ENCODE data around the gene RASGEF1C.

The RASGEF1C gene

DNA sequence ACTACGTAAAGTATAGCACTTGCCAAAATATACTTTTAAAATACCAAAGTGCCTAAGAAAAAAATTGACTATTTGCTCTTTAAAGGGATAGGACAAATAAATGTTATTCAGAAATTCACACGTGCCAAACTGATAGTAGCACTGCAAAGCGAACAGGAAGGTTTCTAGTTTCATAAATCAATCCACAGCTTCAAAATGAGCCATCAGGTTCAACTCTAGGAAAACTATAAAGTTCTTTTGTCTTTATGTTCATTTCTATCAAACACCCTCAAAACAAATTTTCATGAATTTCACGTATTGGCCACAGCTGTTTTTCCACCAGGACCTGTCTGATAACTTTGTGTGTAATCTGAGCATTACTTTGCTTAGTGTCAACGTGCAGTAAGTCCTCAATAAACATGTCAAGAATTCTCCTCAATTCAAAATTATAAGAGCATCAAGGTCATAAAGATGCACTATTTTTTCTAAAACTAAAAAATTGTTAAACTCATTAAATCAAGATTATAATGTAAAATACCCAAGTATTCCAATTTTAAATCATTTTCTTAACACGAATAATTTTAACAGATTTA, 140.4 kb downstream of the RASGEF1C start:
- DNase-seq (ENCODE audit: extremely low read depth, low read depth) = no peak
- TF ChIP-seq, protein P1, sequence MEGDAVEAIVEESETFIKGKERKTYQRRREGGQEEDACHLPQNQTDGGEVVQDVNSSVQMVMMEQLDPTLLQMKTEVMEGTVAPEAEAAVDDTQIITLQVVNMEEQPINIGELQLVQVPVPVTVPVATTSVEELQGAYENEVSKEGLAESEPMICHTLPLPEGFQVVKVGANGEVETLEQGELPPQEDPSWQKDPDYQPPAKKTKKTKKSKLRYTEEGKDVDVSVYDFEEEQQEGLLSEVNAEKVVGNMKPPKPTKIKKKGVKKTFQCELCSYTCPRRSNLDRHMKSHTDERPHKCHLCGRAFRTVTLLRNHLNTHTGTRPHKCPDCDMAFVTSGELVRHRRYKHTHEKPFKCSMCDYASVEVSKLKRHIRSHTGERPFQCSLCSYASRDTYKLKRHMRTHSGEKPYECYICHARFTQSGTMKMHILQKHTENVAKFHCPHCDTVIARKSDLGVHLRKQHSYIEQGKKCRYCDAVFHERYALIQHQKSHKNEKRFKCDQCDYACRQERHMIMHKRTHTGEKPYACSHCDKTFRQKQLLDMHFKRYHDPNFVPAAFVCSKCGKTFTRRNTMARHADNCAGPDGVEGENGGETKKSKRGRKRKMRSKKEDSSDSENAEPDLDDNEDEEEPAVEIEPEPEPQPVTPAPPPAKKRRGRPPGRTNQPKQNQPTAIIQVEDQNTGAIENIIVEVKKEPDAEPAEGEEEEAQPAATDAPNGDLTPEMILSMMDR (IDR thresholded peaks at IDR 0.05; ENCODE audit: low read depth, low read length) = no peak

DNA sequence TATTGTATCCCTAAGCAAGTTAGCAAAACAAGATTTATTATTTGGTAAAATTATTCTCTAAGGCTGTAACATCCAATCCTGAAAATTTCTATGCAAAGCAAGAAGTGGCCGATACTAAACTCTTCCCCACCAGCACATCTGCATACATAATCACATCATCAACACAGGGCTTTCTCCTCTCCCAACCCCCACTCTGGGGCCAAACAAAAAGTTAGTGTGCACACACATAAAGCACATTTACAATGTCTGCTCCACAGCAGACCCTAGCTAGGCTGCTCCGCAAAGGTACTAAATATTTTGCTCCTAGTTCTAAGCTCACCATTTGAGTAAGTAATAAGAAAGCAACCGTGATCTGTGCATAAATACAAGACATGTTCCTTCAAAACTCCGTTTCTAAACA, 141.0 kb downstream of the RASGEF1C start:
- no peak for DNase-seq (ENCODE audit: extremely low read depth, low read depth)
- TF ChIP-seq, protein P1 (IDR thresholded peaks at IDR 0.05; ENCODE audit: low read depth, low read length) = no peak

DNA sequence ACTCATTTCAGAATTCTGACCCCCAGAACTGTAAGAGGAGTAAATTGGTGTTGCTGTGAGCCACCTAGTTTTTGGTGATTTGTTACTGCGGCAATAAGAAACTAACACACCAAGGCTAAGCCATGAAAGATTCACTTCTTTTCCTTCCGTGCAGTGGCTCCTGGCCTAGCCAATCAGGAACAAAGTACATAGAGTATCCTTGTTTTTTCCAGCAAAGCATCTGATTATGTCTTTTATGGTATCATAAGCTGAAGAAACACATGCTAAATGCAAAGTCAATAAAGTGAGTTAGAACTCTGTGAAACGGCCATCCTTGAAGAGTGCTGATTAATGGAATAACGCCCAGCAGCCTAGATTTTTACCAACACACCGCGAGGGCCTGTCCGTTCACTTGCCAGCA, 148.8 kb downstream of the RASGEF1C start:
- DNase-seq (ENCODE audit: extremely low read depth, low read depth) = no peak
- TF ChIP-seq, protein P1 (IDR thresholded peaks at IDR 0.05; ENCODE audit: low read depth, low read length) = no peak

GRCh38 chr5:180059326-180059725, 149.7 kb downstream of the RASGEF1C start:
- TF ChIP-seq, protein P1 (IDR thresholded peaks at IDR 0.05; ENCODE audit: low read depth, low read length) = no peak
- no peak for DNase-seq (ENCODE audit: extremely low read depth, low read depth)

GRCh38 chr5:180056153-180056552, 152.9 kb downstream of the RASGEF1C start:
- no peak for DNase-seq (ENCODE audit: extremely low read depth, low read depth)
- TF ChIP-seq, protein P1 (IDR thresholded peaks at IDR 0.05; ENCODE audit: low read depth, low read length) = no peak

DNA sequence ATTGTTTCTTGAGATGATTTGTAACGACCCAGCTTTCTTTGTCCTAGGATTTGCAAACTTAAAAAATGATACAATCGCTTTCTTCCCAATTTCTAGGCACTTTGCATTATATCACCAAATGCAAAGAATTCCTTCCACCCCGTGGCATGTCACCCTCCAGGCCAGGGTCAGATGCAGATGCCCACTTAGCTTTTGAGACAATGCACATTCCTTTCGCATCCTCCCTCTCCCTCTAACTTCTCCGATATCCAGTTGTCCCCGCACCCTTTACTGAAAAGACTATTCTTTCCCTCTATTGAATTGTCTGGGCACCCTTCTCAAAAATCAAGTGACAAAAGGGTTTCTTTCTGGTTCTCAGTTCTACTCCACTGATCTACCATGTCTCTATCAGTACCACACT, 154.8 kb downstream of the RASGEF1C start:
- DNase-seq (ENCODE audit: extremely low read depth, low read depth) = no peak
- TF ChIP-seq, protein P1 (IDR thresholded peaks at IDR 0.05; ENCODE audit: low read depth, low read length) = no peak

GRCh38 chr5:180053061-180053602, 155.9 kb downstream of the RASGEF1C start:
- DNase-seq (ENCODE audit: extremely low read depth, low read depth) = no peak

More at GRCh38 chr5:180053061-180053602, 155.9 kb downstream of the RASGEF1C start:
- TF ChIP-seq, protein P1 (IDR thresholded peaks at IDR 0.05; ENCODE audit: low read depth, low read length) = no peak
